ENCODE data around the gene JPH4. TPM values are rescaled to one million over a fixed set of nuclear protein-coding genes. Genes with fewer than 3 reads are reported as not detected.

JPH4 gene
- total RNA-seq, 1 experiment from 2014 or later, result 0.15 TPM

DNA sequence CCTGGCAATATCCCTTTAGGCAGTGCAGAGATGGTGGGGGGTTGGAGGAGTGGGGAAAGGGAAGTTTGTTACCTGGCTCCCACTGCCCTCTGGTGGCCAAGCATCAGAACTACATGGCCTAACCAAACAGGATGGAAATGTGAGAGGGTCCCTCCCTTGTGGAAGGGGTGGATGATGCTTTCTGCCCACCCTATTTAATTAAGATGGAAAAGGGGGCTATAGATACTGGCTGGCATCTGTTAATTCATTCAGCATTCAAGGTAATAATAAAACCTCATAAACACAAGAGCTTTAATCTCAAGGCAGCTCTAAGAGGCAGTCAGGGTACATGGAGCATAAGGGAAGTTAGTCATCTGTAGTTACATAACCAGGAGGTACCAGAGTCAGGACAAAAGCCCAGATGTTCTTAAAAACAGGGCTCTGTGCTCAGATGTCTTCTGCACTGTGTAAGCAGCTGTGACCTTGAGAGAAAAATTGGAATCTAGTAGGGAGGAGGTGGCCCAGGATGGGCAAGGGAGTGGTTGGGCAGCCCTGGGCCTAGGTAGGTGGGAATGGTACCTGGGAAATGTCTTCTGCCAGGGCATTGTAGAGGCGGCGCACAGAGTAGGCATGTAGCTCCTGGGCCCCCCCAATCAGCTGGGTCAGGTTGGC is 15.6 kb downstream of the JPH4 start (continued):
- no peak for TF ChIP-seq EGR1 (IDR thresholded peaks at IDR 0.05; ENCODE audit: low read depth)
- TF ChIP-seq, protein P1, sequence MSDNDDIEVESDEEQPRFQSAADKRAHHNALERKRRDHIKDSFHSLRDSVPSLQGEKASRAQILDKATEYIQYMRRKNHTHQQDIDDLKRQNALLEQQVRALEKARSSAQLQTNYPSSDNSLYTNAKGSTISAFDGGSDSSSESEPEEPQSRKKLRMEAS (IDR thresholded peaks at IDR 0.05), result no peak
- TF ChIP-seq, protein P2, sequence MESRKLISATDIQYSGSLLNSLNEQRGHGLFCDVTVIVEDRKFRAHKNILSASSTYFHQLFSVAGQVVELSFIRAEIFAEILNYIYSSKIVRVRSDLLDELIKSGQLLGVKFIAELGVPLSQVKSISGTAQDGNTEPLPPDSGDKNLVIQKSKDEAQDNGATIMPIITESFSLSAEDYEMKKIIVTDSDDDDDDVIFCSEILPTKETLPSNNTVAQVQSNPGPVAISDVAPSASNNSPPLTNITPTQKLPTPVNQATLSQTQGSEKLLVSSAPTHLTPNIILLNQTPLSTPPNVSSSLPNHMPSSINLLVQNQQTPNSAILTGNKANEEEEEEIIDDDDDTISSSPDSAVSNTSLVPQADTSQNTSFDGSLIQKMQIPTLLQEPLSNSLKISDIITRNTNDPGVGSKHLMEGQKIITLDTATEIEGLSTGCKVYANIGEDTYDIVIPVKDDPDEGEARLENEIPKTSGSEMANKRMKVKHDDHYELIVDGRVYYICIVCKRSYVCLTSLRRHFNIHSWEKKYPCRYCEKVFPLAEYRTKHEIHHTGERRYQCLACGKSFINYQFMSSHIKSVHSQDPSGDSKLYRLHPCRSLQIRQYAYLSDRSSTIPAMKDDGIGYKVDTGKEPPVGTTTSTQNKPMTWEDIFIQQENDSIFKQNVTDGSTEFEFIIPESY (IDR thresholded peaks at IDR 0.05; ENCODE audit: extremely low read depth, insufficient replicate concordance, low read length), result no peak
- TF ChIP-seq SRF (IDR thresholded peaks at IDR 0.05; ENCODE audit: low read depth), result no peak
- no peak for TF ChIP-seq TCF7L2 (IDR thresholded peaks at IDR 0.05; ENCODE audit: borderline replicate concordance, extremely low read depth, insufficient read depth, insufficient read length)
- 0 out of 2 replicates have a peak, but pooled peaks have one; percentile 10 for TF ChIP-seq POLR2AphosphoS5 (IDR thresholded peaks at IDR 0.05; ENCODE audit: low read depth, low read length)
- TF ChIP-seq SP1 (IDR thresholded peaks at IDR 0.05; ENCODE audit: low read depth), result no peak
- TF ChIP-seq, protein P3, sequence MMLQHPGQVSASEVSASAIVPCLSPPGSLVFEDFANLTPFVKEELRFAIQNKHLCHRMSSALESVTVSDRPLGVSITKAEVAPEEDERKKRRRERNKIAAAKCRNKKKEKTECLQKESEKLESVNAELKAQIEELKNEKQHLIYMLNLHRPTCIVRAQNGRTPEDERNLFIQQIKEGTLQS (IDR thresholded peaks at IDR 0.05), result no peak
- no peak for TF ChIP-seq ELF1 (IDR thresholded peaks at IDR 0.05; ENCODE audit: borderline replicate concordance, low read depth)
- TF ChIP-seq EZH2phosphoT487 (IDR thresholded peaks at IDR 0.05; ENCODE audit: borderline replicate concordance), result no peak
- no peak for TF ChIP-seq JUND (IDR thresholded peaks at IDR 0.05)
